Femur (tissue), 1 donor: ENCODE data around the gene TBC1D10A.
"Not testable (repeated sequence)": the region's sequence is repeated elsewhere in the genome, so short reads cannot be mapped to it uniquely, and the experiment has no call there.

ENCODE experiments used
- DNase-seq: peaks from one replicate; pipeline ENCODE4 v3.0.0-alpha.2; 2017

TBC1D10A gene

DNA sequence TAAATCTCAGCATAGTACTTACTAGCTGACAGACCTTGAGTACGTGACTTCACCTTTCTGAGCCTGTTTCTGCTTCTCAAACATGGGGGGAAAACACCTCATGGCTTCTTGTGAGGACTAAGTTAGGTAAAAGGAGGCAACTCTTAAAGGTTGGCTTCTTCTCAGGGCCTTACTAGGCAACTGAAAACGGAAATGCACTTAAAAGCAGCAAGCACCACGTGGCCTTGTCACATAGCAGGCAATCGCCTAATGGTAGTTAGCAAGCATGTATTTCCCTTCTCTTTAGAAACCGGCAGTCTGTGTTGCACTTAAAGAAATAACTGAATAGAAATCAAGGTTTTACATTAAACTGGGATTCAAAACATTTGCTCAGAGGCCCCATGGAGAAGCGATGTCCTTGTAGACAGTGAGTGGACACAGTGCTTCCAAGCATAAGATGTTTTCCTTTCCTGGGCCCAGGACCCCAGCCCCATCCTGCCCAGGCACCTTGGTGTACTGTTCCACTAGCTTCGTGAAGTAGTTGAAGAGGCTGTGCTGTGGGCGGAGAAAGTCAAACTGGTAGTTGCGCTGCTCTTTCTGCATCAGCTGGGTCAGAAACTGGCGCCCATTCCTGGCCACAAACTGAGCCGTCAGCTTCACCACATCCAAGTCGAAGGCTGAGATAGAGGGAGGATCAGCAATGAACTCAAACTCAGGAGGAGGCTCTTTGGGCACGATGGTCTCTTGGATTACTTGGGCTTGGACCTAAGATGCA, 17.9 kb upstream of the TBC1D10A start:
- no peak for DNase-seq

DNA sequence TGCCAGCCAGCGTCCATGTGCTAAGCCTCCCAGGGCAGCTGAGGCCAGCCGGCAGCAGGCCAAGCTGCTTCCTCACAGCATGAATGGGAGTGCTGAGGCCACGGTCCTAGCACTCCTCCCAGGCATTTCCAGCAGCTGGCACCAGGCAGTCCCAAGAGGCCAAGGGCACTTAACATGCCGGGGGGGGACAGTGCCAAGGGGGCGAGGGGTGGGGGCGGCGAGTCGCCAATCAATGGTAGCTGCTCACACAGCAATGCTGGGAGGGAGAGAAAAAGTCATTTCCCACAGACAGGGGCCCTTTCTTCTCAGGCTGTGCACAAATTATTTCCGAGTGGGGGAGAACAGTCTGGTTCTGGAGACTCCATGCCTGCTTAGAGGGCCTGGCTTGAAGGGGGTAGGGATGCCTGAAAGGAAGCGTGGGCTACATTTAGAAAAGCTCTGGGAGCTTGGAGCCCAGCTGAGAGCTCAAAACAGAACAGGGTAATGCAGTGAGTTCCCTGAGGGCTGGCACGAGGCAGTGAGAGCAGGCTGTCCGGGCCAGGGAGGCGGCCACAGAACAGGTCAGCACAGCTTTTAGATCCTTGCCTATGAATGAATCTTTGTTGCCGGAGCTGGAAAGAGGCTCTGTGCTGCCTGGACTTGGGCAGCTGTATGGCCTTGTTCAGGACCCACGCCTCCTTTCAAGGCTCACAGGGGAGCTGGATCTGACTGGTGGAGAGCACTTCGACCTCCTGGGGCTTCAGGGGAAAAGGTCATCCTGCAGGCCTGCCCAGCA, 14.4 kb upstream of the TBC1D10A start:
- DNase-seq: peak; percentile 82

DNA sequence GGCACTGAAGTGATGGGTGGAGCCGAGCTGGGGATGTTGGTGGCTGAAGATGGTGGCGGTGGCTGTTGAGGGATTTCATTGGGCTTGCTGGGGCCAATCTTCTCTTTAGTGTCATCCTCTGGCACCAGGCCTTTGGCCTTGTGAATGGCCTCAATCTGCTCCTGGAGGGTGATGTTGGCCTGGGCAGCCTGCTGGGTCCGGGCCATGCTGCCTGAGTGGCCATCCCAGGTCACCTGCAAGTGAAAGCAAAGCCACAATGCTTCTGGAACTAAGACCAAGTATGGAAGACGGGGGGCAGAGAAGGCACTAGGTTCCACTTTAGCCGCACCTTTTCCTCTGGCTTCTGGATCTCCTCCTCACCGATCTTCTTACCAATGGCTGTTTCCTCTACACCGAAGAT, 12.1 kb upstream of the TBC1D10A start:
- DNase-seq: no peak

DNA sequence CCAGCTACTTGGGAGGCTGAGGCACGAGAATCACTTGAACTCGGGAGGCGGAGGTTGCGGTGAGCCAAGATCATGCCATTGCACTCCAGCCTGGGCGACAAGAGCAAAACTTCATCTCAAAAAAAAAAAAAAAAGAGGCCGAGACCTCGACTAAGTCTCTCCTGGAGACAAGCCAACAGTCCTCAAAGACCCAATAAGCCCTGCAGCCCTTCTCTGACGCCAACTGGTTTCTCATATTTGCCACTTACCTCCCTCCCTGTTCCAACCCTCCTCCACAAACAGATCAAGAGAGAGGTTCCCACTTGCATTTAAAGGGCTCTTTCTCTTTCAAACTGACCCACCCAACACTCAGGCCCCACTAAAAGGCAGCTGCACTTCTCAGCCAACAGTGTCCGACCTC, 11.6 kb upstream of the TBC1D10A start:
- DNase-seq: not testable (repeated sequence)

DNA sequence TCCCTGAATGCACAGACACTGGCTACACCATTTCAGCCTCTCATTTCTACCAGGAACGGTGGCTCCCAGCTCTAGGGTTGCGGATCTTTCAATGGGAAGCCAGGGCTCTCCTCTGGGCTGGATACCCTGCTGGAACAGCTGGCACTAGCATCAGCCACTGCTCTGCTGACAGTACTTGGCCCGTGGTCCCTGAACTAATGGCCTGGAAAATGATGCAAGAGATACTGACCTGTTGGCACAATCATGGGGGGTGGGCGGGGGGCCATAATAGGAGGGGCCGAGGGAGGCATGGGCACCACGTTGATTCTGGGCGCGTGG, 10.7 kb upstream of the TBC1D10A start:
- no peak for DNase-seq

DNA sequence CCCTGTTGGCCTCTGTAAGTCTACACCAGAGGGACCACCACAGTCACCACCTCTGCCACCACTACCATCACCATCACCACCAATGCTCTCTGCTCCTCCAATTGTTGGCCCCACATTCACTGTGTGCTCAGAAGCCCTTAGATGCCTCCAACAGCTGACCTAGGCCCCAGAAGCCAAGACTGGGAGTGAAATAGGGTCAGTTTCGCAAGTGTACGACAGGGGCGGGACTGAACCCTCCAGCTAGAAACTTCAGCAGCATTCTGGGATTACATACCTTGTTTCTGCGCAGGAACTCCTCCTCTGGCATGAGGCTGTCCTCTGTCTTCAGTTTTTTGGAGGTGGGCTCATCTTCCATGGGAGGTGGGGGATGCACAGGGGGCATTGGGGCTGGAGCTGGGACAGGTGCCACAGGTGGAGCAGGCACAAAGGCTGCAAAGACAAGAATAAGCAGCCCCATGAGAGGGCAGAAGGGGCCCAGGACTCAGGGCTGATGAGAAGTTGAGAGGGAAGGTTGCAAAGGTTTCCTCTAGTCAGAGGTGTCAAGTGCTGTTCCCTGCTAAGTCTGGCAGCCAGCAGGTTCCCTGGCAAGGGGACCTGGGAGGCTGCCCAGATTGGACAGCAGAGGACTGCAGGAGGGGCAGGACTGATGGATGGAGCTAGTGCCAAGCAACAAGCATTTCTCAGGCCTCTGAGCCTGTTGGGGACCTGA, 10.2 kb upstream of the TBC1D10A start:
- no peak for DNase-seq

DNA sequence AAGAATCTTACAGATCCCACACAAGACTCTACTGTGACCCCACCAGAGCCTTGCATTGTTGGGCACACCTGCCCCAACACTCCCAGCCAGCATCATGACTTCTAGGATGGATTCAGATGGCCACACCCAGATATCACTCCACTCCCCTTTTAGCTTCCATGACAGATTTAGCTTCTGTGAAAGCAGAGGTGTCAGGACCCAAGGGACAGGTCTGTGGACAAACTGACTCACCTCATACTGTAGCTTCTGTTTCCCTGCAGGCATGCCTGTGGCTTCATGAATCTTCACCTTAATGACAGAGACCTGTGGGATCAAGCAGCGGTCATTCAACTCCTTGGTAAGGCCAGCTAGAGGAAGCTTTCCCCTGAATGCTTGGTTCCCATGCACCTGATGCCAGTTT, 8.5 kb upstream of the TBC1D10A start:
- DNase-seq: no peak

DNA sequence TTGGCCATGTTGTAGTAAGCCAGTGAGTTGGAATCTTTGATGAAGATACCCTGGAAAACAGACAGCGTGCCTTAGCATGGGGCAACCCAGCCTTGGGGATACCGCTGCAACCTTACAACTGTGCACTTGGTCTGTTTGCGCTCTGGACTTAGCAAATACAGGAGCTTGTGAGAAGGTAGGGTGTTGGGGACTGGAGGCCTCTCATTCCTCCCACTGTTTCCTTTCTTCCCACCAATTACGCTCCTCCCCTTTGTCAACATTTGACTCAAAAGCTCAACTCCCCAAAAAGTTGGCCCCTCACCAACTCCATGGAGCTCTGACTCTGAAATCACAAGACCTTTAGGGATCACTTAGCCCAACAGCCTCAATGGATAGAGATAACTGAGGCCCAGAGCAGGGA, 7.9 kb upstream of the TBC1D10A start:
- DNase-seq: no peak

DNA sequence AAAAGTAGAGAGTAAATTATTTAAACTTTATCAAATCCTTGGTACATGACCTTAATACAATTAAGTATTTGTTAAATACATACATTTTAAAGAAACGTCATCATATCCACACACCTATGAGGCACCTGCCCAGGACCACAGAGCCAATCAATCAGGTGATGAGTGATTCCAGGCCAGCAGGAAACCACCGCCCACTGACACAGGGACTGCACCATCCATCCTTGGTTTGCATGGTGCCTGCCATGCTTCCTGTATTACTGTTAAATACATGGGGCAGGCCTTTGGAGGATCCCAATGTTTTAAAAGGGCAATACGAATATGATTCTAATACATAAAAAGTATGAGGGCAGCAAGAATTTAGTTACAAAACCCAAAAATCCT, 7.0 kb upstream of the TBC1D10A start:
- no peak for DNase-seq

DNA sequence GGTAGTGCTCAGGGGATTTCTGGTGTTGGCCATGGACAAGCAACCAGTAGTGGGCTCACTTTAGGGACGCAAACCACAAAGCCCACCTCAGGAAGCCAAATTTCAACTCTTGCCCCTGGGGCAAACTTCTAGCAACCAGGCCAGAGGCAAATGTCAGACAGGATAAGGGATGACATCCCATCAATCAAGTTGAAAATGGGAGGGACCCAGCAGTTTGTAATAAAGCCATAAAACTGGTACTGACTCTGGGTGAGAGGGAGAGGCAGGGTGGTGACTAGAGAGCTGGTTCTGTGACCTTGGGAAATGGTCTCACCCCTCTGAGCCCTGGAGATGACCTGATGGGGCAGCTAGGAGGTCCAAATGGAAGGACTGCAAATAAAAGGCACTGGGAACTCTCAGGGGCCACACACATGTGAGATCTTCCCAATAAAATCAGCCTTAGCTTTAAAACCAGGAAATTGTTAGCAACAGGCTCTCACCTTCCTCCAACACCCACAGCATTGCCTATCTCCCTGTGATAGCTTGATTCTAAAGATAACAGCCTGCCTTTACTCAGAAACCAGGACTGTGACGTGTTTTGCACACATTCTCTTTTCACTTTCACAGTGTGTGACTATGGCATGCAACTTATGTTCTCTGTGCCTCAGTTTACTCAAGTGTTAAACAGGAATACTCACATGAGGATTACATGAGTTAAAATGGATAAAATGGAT, 6.4 kb upstream of the TBC1D10A start:
- no peak for DNase-seq

DNA sequence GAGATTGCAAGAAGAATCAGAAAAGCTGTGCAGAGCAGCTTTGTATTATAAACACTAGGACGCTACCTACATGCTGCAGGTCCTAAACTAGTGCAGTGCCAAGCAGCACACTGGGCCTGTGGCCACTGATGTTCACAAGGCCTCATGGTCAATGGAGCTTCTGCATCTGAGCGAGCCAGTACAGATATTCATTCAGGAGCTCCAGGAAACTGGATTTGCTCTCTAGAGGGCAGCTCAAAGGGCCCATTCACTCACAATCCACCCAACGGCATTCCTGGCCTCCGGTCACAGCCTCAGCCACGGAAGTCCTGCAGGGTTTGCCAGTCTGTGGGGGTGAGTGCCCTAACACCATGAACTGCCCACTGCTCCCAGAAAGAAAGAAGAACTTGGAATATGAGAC, 5.8 kb upstream of the TBC1D10A start:
- no peak for DNase-seq

DNA sequence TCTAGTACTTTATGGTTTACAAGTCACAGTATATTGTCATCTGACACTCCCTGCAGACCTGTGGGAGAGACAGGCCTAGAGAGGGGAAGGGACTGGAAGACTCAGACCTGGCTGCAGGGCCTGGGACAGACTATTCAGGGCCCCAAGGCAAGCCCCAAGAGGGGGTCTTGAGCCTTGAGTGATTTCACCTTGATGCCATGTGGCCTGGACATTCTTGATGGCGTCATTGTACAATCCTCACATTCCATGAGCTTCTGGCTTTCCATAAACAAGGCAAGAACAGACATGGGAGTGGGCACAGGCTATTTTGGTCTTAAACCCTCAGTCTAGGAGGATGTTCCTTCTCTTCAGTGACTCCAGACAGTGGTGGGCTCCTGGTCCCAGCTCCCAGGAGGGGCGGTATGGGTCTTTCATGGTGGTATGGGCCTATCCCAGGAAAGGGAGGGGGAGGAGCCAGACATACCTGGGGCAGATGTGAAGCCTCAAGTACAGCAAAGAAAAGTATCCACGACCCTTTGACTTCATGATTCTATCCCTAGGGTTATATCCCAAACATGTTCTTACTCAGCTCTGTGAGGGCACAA, 1.8 kb upstream of the TBC1D10A start:
- no peak for DNase-seq

DNA sequence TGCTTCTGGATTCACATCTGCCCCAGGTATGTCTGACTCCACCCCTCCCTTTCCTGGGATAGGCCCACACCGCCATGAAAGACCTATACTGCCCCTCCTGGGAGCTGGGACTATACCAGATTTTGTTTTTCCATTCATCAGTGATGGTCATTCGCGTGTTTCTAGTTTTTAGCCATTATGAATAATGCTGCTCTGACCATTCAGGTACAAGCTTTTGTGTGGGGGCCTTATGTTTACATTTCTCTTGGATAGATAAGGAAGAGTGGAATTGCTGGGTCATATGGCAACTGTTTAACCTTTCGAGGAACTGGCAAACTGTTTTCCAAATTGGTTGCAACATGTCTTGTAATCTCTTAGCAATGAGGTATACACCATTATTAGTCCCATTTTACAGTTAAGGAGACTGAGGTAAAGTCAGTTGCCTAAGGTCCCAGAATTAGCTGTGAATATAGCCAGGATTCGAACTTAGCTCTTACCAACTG, 1.2 kb upstream of the TBC1D10A start:
- DNase-seq: no peak

DNA sequence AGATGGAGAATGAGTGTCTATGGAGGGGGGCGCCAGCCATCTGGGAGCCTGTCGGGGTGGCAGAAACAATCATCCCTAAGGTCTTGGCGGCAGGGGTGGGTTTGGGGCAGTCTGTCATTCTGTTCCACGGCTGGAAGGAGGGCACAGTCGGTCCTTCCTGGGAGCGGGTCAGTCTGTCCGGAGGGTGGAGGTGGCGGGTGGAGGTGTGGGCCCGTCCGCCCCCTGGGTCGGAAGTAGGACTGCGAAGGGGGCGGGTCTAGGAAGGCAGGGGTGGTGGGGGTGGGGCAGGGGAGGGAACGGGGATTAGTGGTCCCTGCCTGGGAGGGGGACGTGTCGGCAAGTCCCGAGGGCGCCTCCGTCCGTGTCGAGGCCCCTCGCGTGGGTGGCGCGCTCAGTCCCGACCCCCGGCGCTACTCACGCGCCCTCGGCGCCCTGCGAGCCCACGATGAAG, 461 bp downstream of the TBC1D10A start:
- peak; percentile 51 for DNase-seq

DNA sequence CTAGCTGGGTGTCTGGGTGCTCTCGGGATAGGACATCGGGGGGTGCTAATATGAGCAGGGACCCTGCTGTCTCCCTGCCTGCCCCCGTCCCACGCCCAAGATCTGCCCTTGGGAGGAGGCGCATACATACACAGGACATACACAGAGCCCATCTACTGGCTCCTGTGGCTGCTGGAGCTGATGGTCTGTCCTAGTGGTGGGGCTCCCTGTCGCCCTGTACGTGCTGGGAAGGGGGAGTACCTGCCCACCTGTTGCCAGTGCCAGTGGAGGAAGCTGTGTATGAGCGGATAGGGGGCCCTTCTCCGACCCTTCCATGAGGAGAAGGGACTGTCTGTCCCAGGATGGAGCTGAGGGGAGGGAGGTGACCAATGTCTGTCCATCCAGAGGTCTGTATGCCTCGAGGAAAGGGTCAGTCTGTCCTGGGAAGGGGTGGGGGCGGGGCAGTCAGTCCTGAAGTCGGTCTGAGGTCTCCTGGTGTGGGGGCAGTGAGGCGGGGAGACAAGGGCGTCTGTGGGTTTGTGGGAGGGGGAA, 952 bp downstream of the TBC1D10A start:
- no peak for DNase-seq

DNA sequence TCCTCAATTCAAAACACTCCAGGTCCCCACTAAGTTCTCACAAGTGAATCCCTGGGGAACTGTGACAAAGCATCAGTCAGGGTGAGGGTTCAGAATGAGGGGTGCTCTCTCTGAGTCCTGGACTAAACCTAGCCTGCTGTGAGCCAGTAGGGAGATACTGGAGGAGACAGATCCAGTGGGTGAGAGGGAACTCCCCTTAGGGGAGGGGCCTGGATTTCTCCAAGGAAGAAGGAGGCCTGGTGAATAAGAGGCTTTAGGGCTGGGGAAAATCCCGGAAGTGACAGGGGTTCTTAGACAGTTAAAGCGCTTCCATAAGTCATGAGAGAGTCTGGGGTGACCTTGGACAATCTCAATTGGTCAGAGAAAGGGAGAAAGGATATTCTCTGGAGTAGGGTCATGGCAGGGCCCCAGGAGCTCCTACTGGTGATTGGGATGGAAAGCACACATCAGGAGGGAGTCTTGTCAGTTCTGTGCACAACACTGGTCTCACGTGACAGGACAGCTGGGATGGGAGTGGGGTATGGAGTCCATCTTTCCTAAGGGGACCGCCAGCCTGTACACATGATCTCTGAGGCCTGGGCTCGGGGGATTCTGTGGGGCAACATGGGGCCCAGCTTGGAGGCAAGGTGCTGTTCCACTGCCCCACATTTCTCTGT, 1.5 kb downstream of the TBC1D10A start:
- no peak for DNase-seq

DNA sequence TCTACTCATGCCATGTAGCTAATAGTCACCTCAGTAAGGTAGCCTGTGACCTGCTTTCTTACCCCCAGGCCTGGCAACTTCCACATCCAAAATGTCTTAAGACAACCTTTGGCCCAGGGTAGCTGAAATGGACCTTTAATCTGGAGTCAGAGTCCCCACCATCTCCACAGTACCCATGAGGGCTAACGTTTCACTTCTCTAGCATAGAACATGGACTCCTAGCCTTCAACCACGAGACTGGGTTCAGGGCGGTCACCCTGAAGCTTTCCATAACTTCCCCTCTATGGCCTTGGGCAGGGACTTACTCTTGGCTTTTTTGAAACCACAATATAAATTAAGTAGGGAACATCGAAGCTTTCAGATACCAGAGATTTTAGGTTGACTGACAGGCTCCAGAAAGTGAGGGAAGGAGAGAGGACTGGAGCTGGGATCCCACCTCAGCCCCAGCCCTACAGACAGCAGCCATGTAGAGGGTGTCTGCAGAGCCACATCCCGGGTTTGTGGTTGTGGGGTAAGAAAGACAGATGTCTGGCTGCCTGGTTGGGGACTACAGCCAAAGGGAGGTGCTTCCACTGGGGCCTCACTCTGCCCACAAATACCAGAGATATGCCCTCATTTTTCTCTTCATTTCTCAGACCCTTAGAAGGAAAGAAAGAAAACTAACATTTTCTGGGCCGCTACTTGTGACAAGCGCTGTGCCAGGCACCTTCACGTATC, 2.6 kb downstream of the TBC1D10A start:
- DNase-seq: no peak

DNA sequence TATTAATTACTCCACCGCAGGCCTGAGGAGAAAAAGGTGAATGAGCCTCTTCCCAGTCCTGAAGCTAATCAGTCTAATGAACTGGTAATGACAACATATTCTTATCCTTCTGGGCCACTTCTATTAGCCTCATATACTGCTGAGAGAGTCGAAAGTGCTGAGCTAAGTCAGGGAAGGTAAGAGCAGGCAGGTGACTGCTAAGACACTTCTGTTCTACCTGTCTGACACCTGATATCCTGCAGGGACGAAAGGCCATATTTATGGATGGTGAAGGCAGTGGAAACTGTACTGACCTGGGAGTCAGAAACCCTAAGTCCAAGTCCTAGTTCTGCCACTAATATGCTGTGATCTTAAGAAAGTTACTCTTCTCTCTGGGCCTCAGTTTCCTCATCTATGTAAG, 3.5 kb downstream of the TBC1D10A start:
- DNase-seq: no peak

DNA sequence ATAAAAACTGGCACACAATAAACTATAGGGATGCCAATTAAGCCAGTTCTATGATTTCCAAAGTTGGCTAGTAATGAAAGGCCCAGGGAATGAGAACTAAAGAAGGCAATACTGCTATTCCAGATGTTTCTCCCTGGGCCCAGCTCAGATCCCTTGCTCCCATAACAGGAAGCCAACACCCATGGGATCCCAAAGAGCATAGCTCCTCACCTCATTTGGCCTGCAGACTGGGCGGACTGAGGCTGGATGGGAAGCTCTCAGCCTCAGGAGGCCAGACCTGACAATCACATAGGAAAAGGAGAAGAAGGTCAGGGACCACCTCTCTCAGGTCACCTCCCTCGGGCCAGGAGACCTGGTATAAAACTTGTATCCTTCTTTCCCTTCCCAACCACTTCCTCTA, 5.3 kb downstream of the TBC1D10A start:
- no peak for DNase-seq

DNA sequence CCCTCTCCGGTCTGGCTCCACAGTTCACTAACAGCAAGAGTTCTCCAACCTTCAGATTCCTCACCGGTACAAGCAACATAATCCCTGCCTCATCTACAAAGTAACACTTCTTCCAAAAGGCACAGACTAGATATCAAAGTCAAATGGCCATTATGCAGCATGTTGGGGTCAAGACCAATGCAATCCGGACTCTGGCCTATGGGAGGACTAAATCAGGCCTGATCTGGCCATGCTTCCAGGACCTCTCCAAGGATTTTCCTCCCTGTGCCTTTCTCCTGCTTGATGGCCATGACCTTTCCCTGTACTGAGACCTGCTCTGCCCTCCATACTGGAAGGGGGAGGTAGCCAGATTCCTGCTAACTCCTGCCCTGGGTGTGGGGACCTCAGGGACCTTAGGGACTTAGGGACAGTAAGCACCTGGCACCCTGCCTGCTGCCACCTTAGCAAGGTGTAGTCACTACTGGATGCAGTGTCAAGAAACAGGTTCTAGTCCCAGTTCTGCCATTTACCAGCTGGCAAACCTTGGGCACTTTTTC, 6.7 kb downstream of the TBC1D10A start:
- no peak for DNase-seq
